Progenitor cell of endocrine pancreas (in vitro differentiated cells): ENCODE results near the gene SPRYD7. TPM values are rescaled to one million over a fixed set of nuclear protein-coding genes. Genes with fewer than 3 reads are reported as not detected.

ENCODE experiments used
- DNase-seq: peaks from one replicate; pipeline ENCODE4 v3.0.0; 2021; ENCODE audit warnings: low spot score; ENCODE audit not compliant: unreplicated experiment
- H3K27ac Mint-ChIP-seq: 2 replicates; pipeline ENCODE4 v1.8.0; 2021; ENCODE audit warnings: mild to moderate bottlenecking, moderate library complexity, mixed read lengths
- H3K27me3 Mint-ChIP-seq: 2 replicates; pipeline ENCODE4 v1.8.0; 2021; ENCODE audit warnings: mixed read lengths
- H3K36me3 Mint-ChIP-seq: 2 replicates; pipeline ENCODE4 v1.8.0; 2022; ENCODE audit warnings: mixed read lengths; ENCODE audit not compliant: insufficient read depth
- H3K4me1 Mint-ChIP-seq: 2 replicates; pipeline ENCODE4 v1.8.0; 2021; ENCODE audit warnings: low read depth, mixed read lengths
- H3K4me3 Mint-ChIP-seq: 2 replicates; pipeline ENCODE4 v1.8.0; 2021; ENCODE audit warnings: low read depth, mild to moderate bottlenecking, moderate library complexity, mixed read lengths
- H3K9me3 Mint-ChIP-seq: 2 replicates; pipeline ENCODE4 v1.8.0; 2021; ENCODE audit warnings: low read depth, mixed read lengths
- CTCF ChIP-seq: fragments of 200-600 bp; sonication (generic); IDR thresholded peaks from one replicate; pipeline ENCODE4 v1.5.0; 2021; ENCODE audit warnings: antibody characterized with exemption, mild to moderate bottlenecking; ENCODE audit not compliant: unreplicated experiment
- total RNA-seq: library from RNA; stranded (reverse); gene quantifications from 2 replicates; pipeline ENCODE4 v1.2.1, GENCODE V29; 2021

Gene SPRYD7
- total RNA-seq, 1 donor from 2014 or later: 3.1 TPM

- DNase-seq: no peak
- Mint-ChIP-seq H3K27ac (no peak overlapping the region), H3K9me3 (no peaks in the 10 kb centered on the region), H3K27me3 (no peaks in the 10 kb centered on the region), H3K36me3 (no peaks in the 10 kb centered on the region), H3K4me1 (no peaks in the 10 kb centered on the region), H3K4me3 (no peak overlapping the region)
- no peak for TF ChIP-seq CTCF
Observed at GRCh38 chr13:49898792-49899191, 37.3 kb downstream of the SPRYD7 start.

- Mint-ChIP-seq H3K4me1 (no peaks in the 10 kb centered on the region), H3K27ac (no peak overlapping the region), H3K4me3 (no peak overlapping the region), H3K27me3 (no peaks in the 10 kb centered on the region), H3K9me3 (no peaks in the 10 kb centered on the region), H3K36me3 (no peaks in the 10 kb centered on the region)
- no peak for TF ChIP-seq CTCF
- no peak for DNase-seq
Observed at GRCh38 chr13:49897713-49898112, 38.4 kb downstream of the SPRYD7 start.

- Mint-ChIP-seq H3K36me3 (no peaks in the 10 kb centered on the region), H3K9me3 (no peaks in the 10 kb centered on the region), H3K27me3 (no peaks in the 10 kb centered on the region), H3K4me3 (no peak overlapping the region), H3K4me1 (no peaks in the 10 kb centered on the region), H3K27ac (no peak overlapping the region)
- no peak for TF ChIP-seq CTCF
- no peak for DNase-seq
Observed at GRCh38 chr13:49895826-49896225, 40.3 kb downstream of the SPRYD7 start.

GRCh38 chr13:49893591-49893990 is 42.5 kb downstream of the SPRYD7 start:
- TF ChIP-seq CTCF: no peak
- H3K27me3 Mint-ChIP-seq: peaks cover 2% of the 10 kb centered on the region

GRCh38 chr13:49890376-49890775 is 45.8 kb downstream of the SPRYD7 start:
- Mint-ChIP-seq H3K9me3 (no peaks in the 10 kb centered on the region), H3K27ac (no peak overlapping the region), H3K4me1 (no peaks in the 10 kb centered on the region), H3K4me3 (no peak overlapping the region), H3K27me3 (peaks cover 2% of the 10 kb centered on the region), H3K36me3 (no peaks in the 10 kb centered on the region)
- no peak for TF ChIP-seq CTCF
- no peak for DNase-seq

More at GRCh38 chr13:49893591-49893990, 42.5 kb downstream of the SPRYD7 start:
- H3K36me3 Mint-ChIP-seq: no peaks in the 10 kb centered on the region
- no peak for DNase-seq
- H3K9me3 Mint-ChIP-seq: no peaks in the 10 kb centered on the region
- H3K27ac Mint-ChIP-seq: no peak overlapping the region
- H3K4me3 Mint-ChIP-seq: no peak overlapping the region
- no peaks in the 10 kb centered on the region for H3K4me1 Mint-ChIP-seq

GRCh38 chr13:49878682-49879081 is 57.5 kb downstream of the SPRYD7 start:
- Mint-ChIP-seq H3K27ac (no peak overlapping the region), H3K4me3 (no peak overlapping the region), H3K27me3 (no peaks in the 10 kb centered on the region), H3K4me1 (no peaks in the 10 kb centered on the region), H3K36me3 (peaks cover 5% of the 10 kb centered on the region), H3K9me3 (peaks cover 45% of the 10 kb centered on the region)
- no peak for TF ChIP-seq CTCF
- DNase-seq: no peak
